T-helper 1 cell treated with Interleukin-12 subunit alpha and Interleukin-12 subunit beta and Interleukin-4 antibody, amounts not matched to agents 30 ng/mL and 1 ng/mL, for 36 hours (primary cell): ENCODE measurements around the gene KCNK18. TPM values are rescaled to one million over a fixed set of nuclear protein-coding genes. Genes with fewer than 3 reads are reported as not detected.

Source experiments
- intact Hi-C: fragments of 100-400 bp; cut with micrococcal nuclease; formaldehyde crosslinking; loops from one replicate; pipeline ENCODE4 v1.15.1; 2024
- total RNA-seq: library from RNA; stranded (reverse); gene quantifications from 2 replicates; pipeline ENCODE4 v1.2.3, GENCODE V29; 2022

KCNK18 gene
- total RNA-seq, 1 donor from 2014 or later: not detected

DNA sequence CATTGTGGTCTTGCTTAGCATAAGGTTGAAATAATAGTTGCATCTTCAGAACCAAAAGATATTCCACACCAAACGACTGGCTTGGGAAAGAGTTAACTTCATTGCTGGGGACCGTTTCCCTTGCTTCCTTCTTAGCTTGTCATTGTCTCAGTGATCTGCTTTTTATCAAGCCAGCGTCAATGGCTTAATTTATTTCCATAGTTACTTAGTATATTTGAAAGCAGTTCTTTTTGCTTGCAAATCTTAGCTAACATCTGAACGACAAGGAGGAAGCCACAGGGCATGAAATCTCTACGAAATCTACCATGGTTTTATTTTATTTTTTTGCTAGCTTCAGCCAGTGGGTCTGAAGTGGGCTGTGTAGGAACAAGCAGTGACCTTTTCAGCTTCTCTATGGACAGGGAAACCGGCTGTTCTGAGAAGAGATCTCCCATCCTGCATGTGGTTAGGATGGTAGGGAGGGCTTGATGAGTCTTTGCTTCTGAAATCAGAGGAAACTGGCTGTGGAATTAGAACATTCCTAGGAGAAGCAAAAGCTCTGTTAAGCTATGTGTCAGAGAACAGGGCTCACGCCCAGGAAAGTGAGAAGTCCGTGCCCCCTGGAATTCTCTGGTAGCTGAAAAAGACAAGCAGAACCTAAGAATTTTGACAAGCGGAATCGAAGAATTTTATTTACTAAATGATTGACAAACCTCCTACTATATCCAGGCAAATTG, 51.6 kb downstream of the KCNK18 start:
- intact Hi-C loops: no loop called here

DNA sequence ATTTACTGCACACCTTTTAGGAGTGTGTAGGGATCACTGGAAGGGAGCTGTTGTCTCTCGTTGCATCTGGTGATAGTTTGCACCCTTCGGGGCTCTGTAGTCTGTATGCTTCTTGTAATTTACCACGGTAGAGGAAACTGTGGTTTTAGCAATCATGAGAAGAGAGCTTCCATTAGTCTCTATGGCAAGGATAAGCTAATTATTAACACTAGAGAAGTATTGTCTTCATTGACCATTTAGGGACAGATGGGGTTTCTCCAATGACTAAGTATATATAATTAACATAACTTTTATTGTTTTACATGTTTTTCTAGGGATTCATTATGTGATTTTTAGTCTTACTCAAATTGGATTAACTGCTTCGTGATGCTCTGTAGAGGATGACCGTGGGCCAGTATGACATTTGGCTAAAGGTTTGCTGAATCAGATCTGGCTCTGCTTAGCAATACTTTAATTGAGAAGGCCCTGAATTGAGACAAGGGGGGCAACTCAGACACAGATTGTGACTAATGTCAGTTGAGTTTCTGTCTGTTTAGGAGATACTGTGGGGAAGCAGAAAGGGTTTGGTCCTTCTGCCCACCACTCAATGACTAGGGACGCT, 52.3 kb downstream of the KCNK18 start:
- intact Hi-C loops: no loop called here

DNA sequence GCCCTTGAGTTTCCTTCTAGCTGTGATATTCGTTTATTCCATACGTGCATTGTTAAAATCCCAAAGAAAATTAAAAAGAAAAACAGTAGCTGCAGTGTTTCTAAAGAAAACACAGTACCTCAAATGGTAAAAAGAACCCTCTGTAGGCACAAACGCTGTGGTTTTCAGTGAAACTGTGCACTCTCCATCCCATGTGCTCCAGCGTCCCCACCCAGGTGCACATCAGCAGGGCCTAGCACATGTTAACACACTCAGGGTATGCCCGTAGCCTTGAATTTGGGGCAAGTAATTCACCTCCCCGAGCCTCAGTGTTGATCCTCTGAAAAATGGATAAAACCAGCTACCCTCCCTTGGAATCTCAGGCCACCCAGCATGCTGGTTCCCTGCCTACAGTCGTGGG, 53.1 kb downstream of the KCNK18 start:
- intact Hi-C loops: no loop called here

DNA sequence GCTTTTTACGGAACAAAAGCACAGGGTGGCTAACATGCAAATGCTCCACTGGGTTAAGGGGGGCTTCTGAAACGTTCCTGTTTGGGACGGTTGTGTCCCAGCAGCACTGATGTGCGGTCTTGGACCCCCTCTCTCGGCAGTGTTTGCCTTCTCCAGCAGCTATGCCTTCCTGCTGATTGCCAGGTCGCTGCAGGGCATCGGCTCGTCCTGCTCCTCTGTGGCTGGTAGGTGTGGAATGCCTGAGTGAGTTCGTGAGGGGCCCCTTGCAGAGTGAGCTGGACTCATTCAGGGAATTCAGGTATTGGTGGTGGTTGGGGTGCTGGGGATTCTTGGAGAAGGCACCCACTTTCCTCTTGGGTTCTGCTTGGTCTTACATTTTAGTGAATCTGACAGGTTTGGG, 56.6 kb downstream of the KCNK18 start:
- intact Hi-C loops: no loop called here

DNA sequence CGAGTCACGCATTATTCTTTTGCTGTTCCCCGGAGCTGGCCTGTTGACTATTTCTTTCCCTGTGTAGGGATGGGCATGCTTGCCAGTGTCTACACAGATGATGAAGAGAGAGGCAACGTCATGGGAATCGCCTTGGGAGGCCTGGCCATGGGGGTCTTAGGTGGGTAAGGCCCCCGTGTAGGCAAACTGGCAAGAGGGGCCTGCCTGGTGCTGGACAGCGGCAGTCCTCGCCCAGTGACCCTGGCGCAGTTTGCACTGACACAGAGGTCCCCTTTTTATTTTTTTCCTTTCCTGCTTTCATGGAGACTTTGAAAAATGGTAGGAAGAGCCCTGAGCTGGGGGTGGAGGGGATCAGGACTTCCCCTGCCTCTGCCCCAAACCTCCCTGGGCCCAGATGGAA, 57.0 kb downstream of the KCNK18 start:
- intact Hi-C loops: no loop called here

DNA sequence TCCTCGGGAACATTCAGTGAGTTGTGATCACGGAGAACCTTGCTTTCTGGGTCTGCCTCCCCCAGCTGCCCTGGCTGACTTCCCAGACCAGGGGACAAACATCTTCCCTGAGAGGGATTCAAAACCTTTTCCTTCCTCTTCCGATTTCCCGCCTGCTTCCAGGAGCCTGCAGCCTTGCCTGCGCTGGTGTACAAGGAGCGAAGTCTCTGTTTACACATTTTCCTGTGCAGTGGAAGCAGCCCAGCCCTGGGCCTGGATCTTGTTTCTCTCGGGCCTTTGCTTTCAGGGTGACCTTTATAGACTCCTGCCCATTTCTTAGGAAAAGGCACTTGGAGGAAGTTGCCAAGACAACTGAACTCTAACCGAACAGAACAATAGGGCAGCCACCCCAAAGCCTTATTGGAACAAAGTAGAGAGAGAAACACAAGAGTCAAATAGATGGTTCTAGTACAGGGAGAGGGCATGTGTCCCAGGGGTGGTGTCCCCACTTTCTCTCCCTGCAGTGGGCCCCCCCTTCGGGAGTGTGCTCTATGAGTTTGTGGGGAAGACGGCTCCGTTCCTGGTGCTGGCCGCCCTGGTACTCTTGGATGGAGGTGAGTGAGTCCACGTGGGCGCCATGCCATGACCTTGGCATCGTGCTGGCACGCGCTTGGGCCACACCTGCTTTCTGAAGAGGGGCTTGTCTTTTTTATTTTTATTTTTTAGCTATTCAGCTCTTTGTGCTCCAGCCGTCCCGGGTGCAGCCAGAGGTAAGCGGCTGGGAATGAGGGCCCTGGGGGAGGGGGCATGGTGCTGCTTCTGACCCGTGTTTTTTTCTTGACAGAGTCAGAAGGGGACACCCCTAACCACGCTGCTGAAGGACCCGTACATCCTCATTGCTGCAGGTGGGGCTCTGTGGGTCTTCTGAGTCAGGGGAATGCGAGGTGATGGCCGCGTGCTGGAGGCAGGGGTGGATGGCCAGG, 57.8 kb downstream of the KCNK18 start:
- intact Hi-C loops: no loop called here

DNA sequence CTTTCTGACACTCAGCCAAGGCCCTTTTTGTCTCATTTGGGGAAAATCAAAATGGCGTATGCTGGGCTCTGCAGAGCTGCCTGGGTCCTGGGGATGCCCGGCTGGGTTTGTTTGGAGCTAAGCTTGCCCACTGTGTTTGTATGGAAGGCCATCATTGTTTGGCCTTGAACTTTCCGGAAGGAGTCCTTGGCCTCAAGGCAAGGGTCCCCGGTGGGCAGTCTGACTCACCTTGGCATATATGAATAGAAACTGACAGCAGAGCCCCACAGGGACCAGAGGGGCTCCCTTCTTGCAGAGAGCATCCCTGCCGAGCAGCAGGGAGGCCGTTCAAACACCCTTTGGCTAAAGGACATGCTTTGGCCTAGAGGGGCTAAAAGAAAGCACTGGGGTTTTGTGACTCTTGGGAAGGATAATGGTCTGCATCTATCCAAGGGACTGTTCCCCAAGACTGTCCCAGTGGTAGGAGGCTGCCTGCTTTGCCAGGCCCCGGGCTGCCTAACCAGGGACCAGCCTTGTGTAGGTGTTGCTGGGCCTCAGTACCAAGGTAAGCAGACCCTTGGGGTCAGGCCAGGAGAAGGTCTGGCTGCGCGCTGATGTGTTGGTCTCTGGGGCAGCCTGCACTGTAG, 58.7 kb downstream of the KCNK18 start:
- intact Hi-C loops: no loop called here

DNA sequence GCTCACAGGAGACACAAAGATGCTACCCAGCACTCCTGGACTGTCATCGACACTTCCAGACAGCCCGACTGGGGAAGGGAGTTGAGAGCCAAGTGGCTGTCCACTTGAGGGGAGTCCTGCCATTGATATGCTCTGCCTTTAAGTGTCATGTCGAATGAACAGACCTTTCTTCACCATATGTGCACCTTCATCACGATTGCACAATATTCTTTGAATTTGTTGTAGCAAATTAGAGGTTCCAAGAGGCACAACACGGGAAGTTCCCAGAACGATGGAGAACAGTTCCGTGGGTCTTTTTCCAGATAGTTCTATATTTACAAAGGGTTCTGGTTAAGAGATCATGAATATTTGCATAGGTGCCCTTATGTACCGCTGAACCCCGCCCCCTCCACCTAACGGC, 59.6 kb downstream of the KCNK18 start:
- intact Hi-C loops: no loop called here

DNA sequence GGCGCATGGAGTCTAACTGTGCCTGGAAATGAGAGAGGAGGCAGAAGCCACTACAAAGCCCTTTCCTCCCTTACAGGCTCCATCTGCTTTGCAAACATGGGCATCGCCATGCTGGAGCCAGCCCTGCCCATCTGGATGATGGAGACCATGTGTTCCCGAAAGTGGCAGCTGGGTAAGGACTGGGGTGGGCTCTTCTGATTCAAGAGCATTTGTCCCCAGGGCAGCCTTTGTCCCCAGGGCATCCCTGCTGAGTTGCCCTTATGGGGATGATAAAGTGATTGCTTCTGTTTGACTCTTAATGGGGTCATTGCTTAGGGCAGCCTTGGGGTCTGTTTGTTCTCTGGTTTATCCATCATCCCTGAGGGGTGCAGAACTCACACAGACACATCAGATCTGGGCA, 60.4 kb downstream of the KCNK18 start:
- intact Hi-C loops: no loop called here

DNA sequence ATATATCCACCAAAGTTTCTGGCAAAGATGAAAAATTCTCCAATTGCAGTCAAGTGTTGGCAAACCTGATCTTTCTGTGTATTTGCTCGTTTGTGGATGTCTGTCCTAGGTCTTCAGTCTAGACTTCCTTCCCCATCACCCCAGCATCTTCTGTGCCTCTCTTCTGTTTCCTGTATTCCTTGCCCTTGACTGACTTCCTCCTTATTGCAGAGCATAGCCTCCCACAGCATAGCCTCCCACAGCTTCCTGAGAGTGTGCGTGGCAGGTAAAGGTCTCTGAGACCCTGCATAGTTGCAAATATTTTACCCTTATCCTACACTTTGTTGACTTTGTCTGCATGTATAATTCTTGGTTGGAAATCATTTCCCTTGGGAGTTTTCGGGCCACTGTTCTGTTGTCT, 62.0 kb downstream of the KCNK18 start:
- intact Hi-C loops: no loop called here

Other genes starting within 250 kb of the KCNK18 start
- gene SHTN1, start 192.3 kb upstream of the KCNK18 start, total RNA-seq: 0.10 and 0.15 TPM in 2 replicates
- not detected in 2 replicates for gene VAX1, start 59.2 kb upstream of the KCNK18 start, total RNA-seq
- not detected in 2 replicates for gene SLC18A2, start 43.6 kb downstream of the KCNK18 start, total RNA-seq
- gene PDZD8, start 178.0 kb downstream of the KCNK18 start, total RNA-seq: 16.9 and 17.0 TPM in 2 replicates